Measurements from ENCODE around the gene ACP7. TPM values are rescaled to one million over a fixed set of nuclear protein-coding genes. Genes with fewer than 3 reads are reported as not detected.
A peak's percentile ranks its signal among the peaks of the same experiment; 100 is the strongest.

ACP7 gene
- total RNA-seq, 1 experiment from 2014 or later: 0.11 TPM

GRCh38 chr19:39132344-39132969 lies 48.3 kb downstream of the ACP7 start:
- TF ChIP-seq CBFB (CRISPR knock-in tag; IDR thresholded peaks at IDR 0.05; ENCODE audit: low read depth) (no peak), E2F5 (CRISPR knock-in tag; IDR thresholded peaks at IDR 0.05) (no peak), ZNF138 (CRISPR knock-in tag; conservative IDR thresholded peaks at IDR 0.05) (no peak), ZNF425 (CRISPR knock-in tag; conservative IDR thresholded peaks at IDR 0.05) (no peak), SMAD4 (CRISPR knock-in tag; IDR thresholded peaks at IDR 0.05) (no peak), EMX1 (CRISPR knock-in tag; IDR thresholded peaks at IDR 0.05) (no peak), TEAD4 (CRISPR knock-in tag; IDR thresholded peaks at IDR 0.05) (no peak), ARID4B (CRISPR knock-in tag; IDR thresholded peaks at IDR 0.05; ENCODE audit: borderline replicate concordance) (no peak), ZSCAN18 (CRISPR knock-in tag; IDR thresholded peaks at IDR 0.05) (no peak), ATF3 (CRISPR knock-in tag; conservative IDR thresholded peaks at IDR 0.05) (no peak), AR (CRISPR knock-in tag; IDR thresholded peaks at IDR 0.05) (no peak), ZNF671 (CRISPR knock-in tag; IDR thresholded peaks at IDR 0.05) (no peak), NFE2L1 (CRISPR knock-in tag; IDR thresholded peaks at IDR 0.05) (no peak), ZBTB21 (CRISPR knock-in tag; IDR thresholded peaks at IDR 0.05; ENCODE audit: borderline replicate concordance) (no peak), FOXP1 (CRISPR knock-in tag; IDR thresholded peaks at IDR 0.05; ENCODE audit: borderline replicate concordance) (no peak), ESRRA (CRISPR knock-in tag; IDR thresholded peaks at IDR 0.05; ENCODE audit: borderline replicate concordance) (no peak)
- ChIA-PET CTCF (interaction anchor here (0.8 to 2.0 kb wide), 7 partner anchors 8 to 265 kb away, joined by 3 to 8 read pairs (median 4); partner anchors contain the start of genes MRPS12, NCCRP1 and SARS2), POLR2A (interaction anchor here (0.6 kb wide), 1 partner anchor 50 kb away, joined by 3 read pairs; no protein-coding TSS in a partner anchor)
- no peaks in the 10 kb centered on the region for H3K36me3 Mint-ChIP-seq
- H3K27me3 Mint-ChIP-seq (ENCODE audit: low read depth): no peaks in the 10 kb centered on the region
- no peak for DNase-seq (ENCODE audit: low spot score)
- H3K4me3 Mint-ChIP-seq: no peak overlapping the region
- H3K4me1 Mint-ChIP-seq: peaks cover 71% of the 10 kb centered on the region
- ATAC-seq: no peak
- no peaks in the 10 kb centered on the region for H3K9me3 Mint-ChIP-seq
- H3K27ac Mint-ChIP-seq: peak overlapping the region; percentile 89
